Lower leg skin (tissue), 3 donors: Measurements from ENCODE around the gene THAP7.

Experiments used
- POLR2A ChIP-seq, 2 donors: fragments of 450-650 bp; IDR thresholded peaks; one replicate each; pipeline ENCODE4 v1.6.1; 2016 to 2017; ENCODE audit warnings: antibody characterized with exemption in 2 of 2, mild to moderate bottlenecking in 1 of 2, moderate library complexity in 1 of 2
- TF ChIP-seq, protein P1 (sequence below), 3 donors: fragments of 450-650 bp; IDR thresholded peaks; one replicate each; pipeline ENCODE4 v1.5.1; 2016; ENCODE audit warnings: antibody characterized with exemption in 3 of 3, mild to moderate bottlenecking in 3 of 3, moderate library complexity in 2 of 3

DNA sequence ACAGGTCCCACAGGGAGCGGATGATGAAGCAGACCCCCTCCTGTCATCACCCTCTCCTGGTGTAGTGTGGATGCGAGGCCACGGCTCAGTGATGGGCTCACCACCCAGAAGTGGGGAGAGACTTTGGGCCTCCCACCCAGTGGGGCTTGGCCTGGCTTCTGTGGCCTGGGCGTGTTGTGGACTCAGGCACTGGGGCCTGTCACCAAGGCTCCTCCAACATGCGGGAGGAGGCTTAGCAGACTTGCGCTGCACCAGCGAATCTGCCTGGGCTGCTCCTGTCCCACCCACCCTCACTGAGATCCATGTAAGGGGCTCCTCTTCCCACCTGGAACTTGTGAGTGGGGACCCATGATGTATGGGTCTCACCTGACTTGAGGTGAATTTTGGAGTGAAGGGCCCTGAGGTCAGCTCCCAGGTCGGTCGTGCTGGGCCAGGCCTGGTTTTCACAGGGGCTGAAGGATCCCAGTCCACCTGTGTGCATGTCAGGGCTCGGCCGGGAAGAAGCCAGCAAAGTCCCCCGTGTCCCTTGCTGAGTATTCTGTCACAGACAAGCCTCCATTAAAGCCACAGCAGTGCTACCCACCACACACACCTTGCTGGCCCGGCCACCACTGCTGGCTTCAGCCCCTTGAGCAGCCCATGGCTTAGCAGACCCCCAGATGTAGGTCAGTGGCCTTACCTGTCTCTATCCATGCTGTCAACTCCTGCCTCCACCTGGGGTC lies 4.2 kb downstream of the THAP7 start:
- TF ChIP-seq, protein P1, sequence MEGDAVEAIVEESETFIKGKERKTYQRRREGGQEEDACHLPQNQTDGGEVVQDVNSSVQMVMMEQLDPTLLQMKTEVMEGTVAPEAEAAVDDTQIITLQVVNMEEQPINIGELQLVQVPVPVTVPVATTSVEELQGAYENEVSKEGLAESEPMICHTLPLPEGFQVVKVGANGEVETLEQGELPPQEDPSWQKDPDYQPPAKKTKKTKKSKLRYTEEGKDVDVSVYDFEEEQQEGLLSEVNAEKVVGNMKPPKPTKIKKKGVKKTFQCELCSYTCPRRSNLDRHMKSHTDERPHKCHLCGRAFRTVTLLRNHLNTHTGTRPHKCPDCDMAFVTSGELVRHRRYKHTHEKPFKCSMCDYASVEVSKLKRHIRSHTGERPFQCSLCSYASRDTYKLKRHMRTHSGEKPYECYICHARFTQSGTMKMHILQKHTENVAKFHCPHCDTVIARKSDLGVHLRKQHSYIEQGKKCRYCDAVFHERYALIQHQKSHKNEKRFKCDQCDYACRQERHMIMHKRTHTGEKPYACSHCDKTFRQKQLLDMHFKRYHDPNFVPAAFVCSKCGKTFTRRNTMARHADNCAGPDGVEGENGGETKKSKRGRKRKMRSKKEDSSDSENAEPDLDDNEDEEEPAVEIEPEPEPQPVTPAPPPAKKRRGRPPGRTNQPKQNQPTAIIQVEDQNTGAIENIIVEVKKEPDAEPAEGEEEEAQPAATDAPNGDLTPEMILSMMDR (IDR thresholded peaks at IDR 0.05) = no peak
- TF ChIP-seq POLR2A (IDR thresholded peaks at IDR 0.05) = no peak
